ENCODE measurements around the gene HLA-DOA.

DNA sequence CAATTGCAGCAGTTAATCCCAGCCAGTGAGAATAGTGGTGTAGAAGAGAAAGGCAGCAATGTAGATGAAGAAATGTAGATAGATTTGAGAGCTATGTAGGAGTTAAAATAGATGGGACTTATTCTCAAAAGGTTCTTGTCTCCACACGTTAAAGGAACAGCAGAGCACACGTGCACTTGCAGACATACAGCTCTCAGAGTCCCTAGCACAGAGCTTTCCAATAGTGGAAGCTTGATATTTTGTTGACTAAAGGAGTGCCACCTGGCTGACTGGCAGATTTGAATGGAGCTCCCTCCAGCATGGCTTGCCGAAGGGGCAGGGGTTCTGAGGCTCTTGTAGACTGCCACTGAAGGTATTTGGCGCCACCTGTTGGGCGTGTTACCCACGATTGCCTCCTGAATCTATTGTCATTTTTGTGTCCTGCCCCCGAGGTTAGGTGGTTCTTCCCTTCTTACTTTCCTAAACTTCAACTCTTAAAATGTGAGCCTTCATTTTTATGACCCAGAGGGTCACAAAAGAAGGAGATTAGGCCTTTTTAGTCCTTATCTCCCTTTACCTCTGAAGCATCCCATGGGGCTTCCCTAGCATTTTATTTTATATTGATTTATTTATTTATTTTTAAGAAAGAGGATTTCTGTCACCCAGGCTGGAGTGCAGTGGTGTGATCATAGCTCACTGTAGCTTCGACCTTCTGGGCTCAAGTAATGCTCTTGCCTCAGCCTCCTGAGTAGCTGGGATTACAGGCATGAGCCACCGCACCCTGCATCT, 24.6 kb downstream of the HLA-DOA start:
- TF ChIP-seq, protein P1, sequence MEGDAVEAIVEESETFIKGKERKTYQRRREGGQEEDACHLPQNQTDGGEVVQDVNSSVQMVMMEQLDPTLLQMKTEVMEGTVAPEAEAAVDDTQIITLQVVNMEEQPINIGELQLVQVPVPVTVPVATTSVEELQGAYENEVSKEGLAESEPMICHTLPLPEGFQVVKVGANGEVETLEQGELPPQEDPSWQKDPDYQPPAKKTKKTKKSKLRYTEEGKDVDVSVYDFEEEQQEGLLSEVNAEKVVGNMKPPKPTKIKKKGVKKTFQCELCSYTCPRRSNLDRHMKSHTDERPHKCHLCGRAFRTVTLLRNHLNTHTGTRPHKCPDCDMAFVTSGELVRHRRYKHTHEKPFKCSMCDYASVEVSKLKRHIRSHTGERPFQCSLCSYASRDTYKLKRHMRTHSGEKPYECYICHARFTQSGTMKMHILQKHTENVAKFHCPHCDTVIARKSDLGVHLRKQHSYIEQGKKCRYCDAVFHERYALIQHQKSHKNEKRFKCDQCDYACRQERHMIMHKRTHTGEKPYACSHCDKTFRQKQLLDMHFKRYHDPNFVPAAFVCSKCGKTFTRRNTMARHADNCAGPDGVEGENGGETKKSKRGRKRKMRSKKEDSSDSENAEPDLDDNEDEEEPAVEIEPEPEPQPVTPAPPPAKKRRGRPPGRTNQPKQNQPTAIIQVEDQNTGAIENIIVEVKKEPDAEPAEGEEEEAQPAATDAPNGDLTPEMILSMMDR (IDR thresholded peaks at IDR 0.05; ENCODE audit: poor library complexity), result peak; percentile 92
- TF ChIP-seq EZH2phosphoT487 (IDR thresholded peaks at IDR 0.05; ENCODE audit: low read depth, severe bottlenecking, unreplicated experiment), result no peak

Measured in hepatocyte (in vitro differentiated cells).